ENCODE measurements around the gene TMPRSS3.

The TMPRSS3 gene

DNA sequence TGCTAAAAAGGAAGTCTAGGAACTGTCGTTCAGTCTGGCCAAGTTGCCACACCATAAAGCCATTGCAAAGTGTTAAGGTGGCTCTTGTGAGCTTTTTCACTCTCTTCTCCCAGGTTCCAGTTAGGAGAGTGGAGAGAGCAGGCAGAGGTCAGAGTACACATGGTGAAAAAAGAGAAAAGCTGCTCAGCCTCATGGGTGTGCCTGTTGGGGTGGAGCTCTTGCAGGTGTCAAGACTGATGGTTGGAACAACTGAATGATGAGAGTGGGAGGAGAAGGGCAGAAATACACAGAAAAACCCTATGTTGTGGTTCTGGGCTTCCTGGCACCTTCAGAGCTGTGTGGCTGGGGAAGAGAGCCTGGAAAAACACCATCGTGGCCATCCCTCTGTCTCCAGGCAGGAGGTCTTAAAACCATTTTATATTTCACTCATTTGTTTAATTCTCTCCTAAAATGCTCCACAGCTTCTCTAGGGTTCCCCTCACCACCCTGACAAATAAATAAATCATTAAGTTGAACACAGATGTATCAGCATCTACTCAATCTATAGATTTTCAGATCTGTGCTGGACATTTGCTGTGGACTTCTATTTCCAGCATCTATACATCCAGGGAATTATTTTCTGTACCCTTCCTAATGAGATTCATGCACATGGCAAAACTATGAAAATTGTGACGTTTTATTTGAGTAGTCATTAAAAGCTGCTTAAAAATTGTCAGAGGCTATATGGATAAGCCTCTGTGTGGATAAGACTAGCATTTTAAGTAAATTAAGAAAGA lies 25.4 kb upstream of the TMPRSS3 start:
- Histone ChIP-seq H3K4me2 (ENCODE audit: low read length) (no peak overlapping the region), H3K27me3 (ENCODE audit: control insufficient read depth, low read length) (peaks cover 60% of the 10 kb centered on the region), H4K20me1 (ENCODE audit: control insufficient read depth, insufficient read depth, low read depth, low read length) (no peaks in the 10 kb centered on the region), H3K9me3 (ENCODE audit: control insufficient read depth, insufficient read depth, low read length) (no peaks in the 10 kb centered on the region), H3K79me2 (ENCODE audit: control insufficient read depth, low read length) (no peaks in the 10 kb centered on the region), H3K27ac (ENCODE audit: low read depth, low read length) (no peak overlapping the region), H3F3A (ENCODE audit: control insufficient read depth, insufficient read depth) (no peaks in the 10 kb centered on the region), H3K36me3 (ENCODE audit: control insufficient read depth, low read length) (no peaks in the 10 kb centered on the region), H3K9me2 (replicated peaks; ENCODE audit: control insufficient read depth, low read length) (no peaks in the 10 kb centered on the region), H3K4me1 (ENCODE audit: control insufficient read depth, low read length) (peaks cover 14% of the 10 kb centered on the region), H3K4me3 (ENCODE audit: low read length) (no peak overlapping the region)
- TF ChIP-seq CTCF (IDR thresholded peaks at IDR 0.05; ENCODE audit: low read depth, low read length, poor library complexity, severe bottlenecking) (no peak), EZH2phosphoT487 (IDR thresholded peaks at IDR 0.05; ENCODE audit: borderline replicate concordance, low read length) (no peak)

DNA sequence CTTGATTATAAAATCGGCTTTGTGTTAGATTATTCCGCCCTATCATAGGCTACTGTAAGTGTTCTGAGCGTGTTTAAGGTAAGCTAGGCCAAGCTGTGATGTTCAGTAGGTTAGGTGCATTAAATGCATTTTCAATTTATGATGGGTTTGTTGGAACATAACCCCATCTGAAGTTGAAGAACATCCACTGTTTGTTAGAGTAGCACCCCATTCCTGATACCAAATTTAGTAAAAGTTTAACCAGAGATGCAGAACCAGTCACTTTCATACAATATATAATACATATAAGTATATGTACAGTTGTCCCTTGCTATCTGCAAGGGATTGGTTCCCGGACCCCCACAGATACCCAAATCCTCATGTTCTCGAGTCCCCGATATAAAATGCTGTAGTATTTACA lies 24.0 kb upstream of the TMPRSS3 start:
- Histone ChIP-seq H3K9me2 (replicated peaks; ENCODE audit: control insufficient read depth, low read length) (no peaks in the 10 kb centered on the region), H3K27me3 (ENCODE audit: control insufficient read depth, low read length) (peaks cover 62% of the 10 kb centered on the region), H4K20me1 (ENCODE audit: control insufficient read depth, insufficient read depth, low read depth, low read length) (no peaks in the 10 kb centered on the region), H3K27ac (ENCODE audit: low read depth, low read length) (no peak overlapping the region), H3K36me3 (ENCODE audit: control insufficient read depth, low read length) (no peaks in the 10 kb centered on the region), H3K4me1 (ENCODE audit: control insufficient read depth, low read length) (peaks cover 3% of the 10 kb centered on the region), H3K79me2 (ENCODE audit: control insufficient read depth, low read length) (no peaks in the 10 kb centered on the region), H3K4me3 (ENCODE audit: low read length) (no peak overlapping the region), H3K9me3 (ENCODE audit: control insufficient read depth, insufficient read depth, low read length) (no peaks in the 10 kb centered on the region), H3K4me2 (ENCODE audit: low read length) (no peak overlapping the region), H3F3A (ENCODE audit: control insufficient read depth, insufficient read depth) (no peaks in the 10 kb centered on the region)
- TF ChIP-seq CTCF (IDR thresholded peaks at IDR 0.05; ENCODE audit: low read depth, low read length, poor library complexity, severe bottlenecking) = no peak
- TF ChIP-seq EZH2phosphoT487 (IDR thresholded peaks at IDR 0.05; ENCODE audit: borderline replicate concordance, low read length) = no peak

DNA sequence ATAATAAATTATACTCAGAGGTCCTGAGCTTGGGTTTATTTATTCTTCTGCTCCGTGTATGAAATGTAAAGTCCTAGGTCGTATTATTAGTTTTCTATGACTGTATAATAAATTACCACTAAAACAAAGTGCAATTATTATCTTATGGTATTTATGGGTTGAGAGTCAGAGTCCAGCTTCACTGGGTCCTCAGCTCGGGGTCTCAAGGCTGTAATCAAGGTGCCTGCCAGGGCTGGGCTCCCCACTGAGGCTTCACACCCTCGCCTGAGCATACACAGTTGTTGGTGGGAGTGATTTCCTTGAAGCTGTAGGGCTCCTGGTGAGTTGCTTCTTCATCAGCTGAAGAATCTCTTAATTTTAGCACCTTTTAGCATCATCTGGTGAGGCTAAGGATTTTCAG lies 23.0 kb upstream of the TMPRSS3 start:
- Histone ChIP-seq H3K4me2 (ENCODE audit: low read length) (no peak overlapping the region), H3K36me3 (ENCODE audit: control insufficient read depth, low read length) (no peaks in the 10 kb centered on the region)

More for the DNA sequence above, 23.0 kb upstream of the TMPRSS3 start:
- no peaks in the 10 kb centered on the region for H3K79me2 ChIP-seq (ENCODE audit: control insufficient read depth, low read length)
- no peaks in the 10 kb centered on the region for H3K9me2 ChIP-seq (replicated peaks; ENCODE audit: control insufficient read depth, low read length)
- H3F3A ChIP-seq (ENCODE audit: control insufficient read depth, insufficient read depth) = no peaks in the 10 kb centered on the region
- H3K27me3 ChIP-seq (ENCODE audit: control insufficient read depth, low read length) = peaks cover 60% of the 10 kb centered on the region
- no peaks in the 10 kb centered on the region for H3K4me1 ChIP-seq (ENCODE audit: control insufficient read depth, low read length)
- H3K9me3 ChIP-seq (ENCODE audit: control insufficient read depth, insufficient read depth, low read length) = no peaks in the 10 kb centered on the region
- H3K27ac ChIP-seq (ENCODE audit: low read depth, low read length) = no peak overlapping the region
- no peak for TF ChIP-seq CTCF (IDR thresholded peaks at IDR 0.05; ENCODE audit: low read depth, low read length, poor library complexity, severe bottlenecking)
- no peak for TF ChIP-seq EZH2phosphoT487 (IDR thresholded peaks at IDR 0.05; ENCODE audit: borderline replicate concordance, low read length)
- no peak overlapping the region for H3K4me3 ChIP-seq (ENCODE audit: low read length)
- no peaks in the 10 kb centered on the region for H4K20me1 ChIP-seq (ENCODE audit: control insufficient read depth, insufficient read depth, low read depth, low read length)
